ENCODE data around the gene KNTC1. TPM values are rescaled to one million over a fixed set of nuclear protein-coding genes. Genes with fewer than 3 reads are reported as not detected.

KNTC1 gene
- total and polyA plus RNA-seq, 10 donors, result 13.4 to 46.1 (median 25.7) TPM

GRCh38 chr12:122495258-122495657 is 31.8 kb upstream of the KNTC1 start:
- Histone ChIP-seq H3K27me3 (replicated peaks in 1 of 7) (no peaks in the 10 kb centered on the region), H3K36me3 (peaks cover 0 to 72% (median 37%) of the 10 kb centered on the region in 6 donors), H3K9me3 (no peaks in the 10 kb centered on the region), H3K4me3 (no peak overlapping the region), H3K4me1 (peaks cover 21 to 78% (median 44%) of the 10 kb centered on the region in 6 donors), H3K27ac (no peak overlapping the region)
- DNase-seq, result no peak
- 80 to 94% (median 91%) methylated on average over 7 of the region's 7 CpGs for WGBS, 5 donors
- no peak for TF ChIP-seq POLR2AphosphoS5 (IDR thresholded peaks at IDR 0.05)
- no peak for TF ChIP-seq CTCF (IDR thresholded peaks at IDR 0.05 in 8 of 11, conservative IDR thresholded peaks at IDR 0.05 in 3 of 11)
- TF ChIP-seq POLR2A (IDR thresholded peaks at IDR 0.05), result no peak
- intact Hi-C loops (cut with DNase I; ENCODE audit: low total_unique reads), result no loop called here

- DNase-seq, result no peak
- peak overlapping the region; percentile 90 to 99 (median 98) for H3K27ac ChIP-seq
- no peaks in the 10 kb centered on the region for H3K9me3 ChIP-seq
- H3K27me3 ChIP-seq (replicated peaks in 1 of 7), result no peaks in the 10 kb centered on the region
- H3K36me3 ChIP-seq, result peaks cover 0 to 53% (median 26%) of the 10 kb centered on the region in 6 donors
- TF ChIP-seq POLR2A (IDR thresholded peaks at IDR 0.05), result no peak
- TF ChIP-seq CTCF (IDR thresholded peaks at IDR 0.05 in 8 of 11, conservative IDR thresholded peaks at IDR 0.05 in 3 of 11), result no peak
- TF ChIP-seq POLR2AphosphoS5 (IDR thresholded peaks at IDR 0.05), result no peak
- WGBS, 5 donors, result 1% methylated on average over 28 to 47 of the region's 47 CpGs
- peak overlapping the region; percentile 61 to 85 (median 76) for H3K4me3 ChIP-seq
- intact Hi-C loops (cut with DNase I; ENCODE audit: low total_unique reads), result no loop called here
- H3K4me1 ChIP-seq, result peaks cover 26 to 72% (median 53%) of the 10 kb centered on the region in 6 donors
These were observed 26.9 kb upstream of the KNTC1 start for GRCh38 chr12:122499991-122500684.

GRCh38 chr12:122500685-122501488 is 26.2 kb upstream of the KNTC1 start, which contains the start of gene ZCCHC8:
Gene ZCCHC8 (minus strand): TSS chr12:122500932. CDS start chr12:122500840, 92 bp downstream.
- H3K4me1 ChIP-seq, result peaks cover 26 to 65% (median 53%) of the 10 kb centered on the region in 6 donors
- H3K4me3 ChIP-seq, result peak within 1 kb of the TSS; percentile 61 to 85 (median 76)
- WGBS, 5 donors, result 1 to 6% (median 1%) methylated on average over 16 to 52 of the region's 52 CpGs
- peaks cover 0 to 53% (median 30%) of the 10 kb centered on the region in 6 donors for H3K36me3 ChIP-seq
- intact Hi-C loops (cut with DNase I; ENCODE audit: low total_unique reads), result no loop called here
- no peaks in the 10 kb centered on the region for H3K27me3 ChIP-seq (replicated peaks in 1 of 7)
- no peaks in the 10 kb centered on the region for H3K9me3 ChIP-seq
- H3K27ac ChIP-seq, result peak within 1 kb of the TSS; percentile 90 to 99 (median 98)
- TF ChIP-seq CTCF (IDR thresholded peaks at IDR 0.05 in 8 of 11, conservative IDR thresholded peaks at IDR 0.05 in 3 of 11), result peak in 8 of 11 experiments; percentile 19 to 59 (median 42)
- TF ChIP-seq POLR2A (IDR thresholded peaks at IDR 0.05), result peak; percentile 59 to 97 (median 89)
- peak; percentile 98 to 99 (median 98) for TF ChIP-seq POLR2AphosphoS5 (IDR thresholded peaks at IDR 0.05)
- peak; percentile 99 for DNase-seq
